ENCODE results near the gene SLC2A1. TPM values are rescaled to one million over a fixed set of nuclear protein-coding genes. Genes with fewer than 3 reads are reported as not detected.

Gene SLC2A1
- total and polyA plus RNA-seq, 9 of the 15 experiments (the other 6 are each of a cell fraction or from before 2014, with no cell fraction given) = 12.6 to 153 (median 48.0) TPM

GRCh38 chr1:42957880-42958487, 684 bp downstream of the SLC2A1 start (continued):
- TF ChIP-seq ZC3H4 (CRISPR knock-in tag; IDR thresholded peaks at IDR 0.05; ENCODE audit: borderline replicate concordance) = peak; percentile 45; the same call in 1 of the 2 replicates
- TF ChIP-seq, protein P1, sequence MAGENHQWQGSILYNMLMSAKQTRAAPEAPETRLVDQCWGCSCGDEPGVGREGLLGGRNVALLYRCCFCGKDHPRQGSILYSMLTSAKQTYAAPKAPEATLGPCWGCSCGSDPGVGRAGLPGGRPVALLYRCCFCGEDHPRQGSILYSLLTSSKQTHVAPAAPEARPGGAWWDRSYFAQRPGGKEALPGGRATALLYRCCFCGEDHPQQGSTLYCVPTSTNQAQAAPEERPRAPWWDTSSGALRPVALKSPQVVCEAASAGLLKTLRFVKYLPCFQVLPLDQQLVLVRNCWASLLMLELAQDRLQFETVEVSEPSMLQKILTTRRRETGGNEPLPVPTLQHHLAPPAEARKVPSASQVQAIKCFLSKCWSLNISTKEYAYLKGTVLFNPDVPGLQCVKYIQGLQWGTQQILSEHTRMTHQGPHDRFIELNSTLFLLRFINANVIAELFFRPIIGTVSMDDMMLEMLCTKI (IDR thresholded peaks at IDR 0.05; ENCODE audit: partially characterized antibody) = no peak
- peak; percentile 63; the same call in 1 of the 2 replicates for TF ChIP-seq FOXP1 (CRISPR knock-in tag; IDR thresholded peaks at IDR 0.05)
- TF ChIP-seq RBM25 (IDR thresholded peaks at IDR 0.05; ENCODE audit: low read depth, low read length, severe bottlenecking) = peak; percentile 96
- no peak for TF ChIP-seq CBFA2T2 (conservative IDR thresholded peaks at IDR 0.05)
- no peak for TF ChIP-seq ZNF311 (CRISPR knock-in tag; IDR thresholded peaks at IDR 0.05)
- TF ChIP-seq ZNF280A (IDR thresholded peaks at IDR 0.05; ENCODE audit: low read depth, partially characterized antibody) = no peak
- 0 out of 2 replicates have a peak, but pooled peaks have one; percentile 25 for TF ChIP-seq GABPA (tag; conservative IDR thresholded peaks at IDR 0.05; ENCODE audit: low read depth)
- no peak for TF ChIP-seq ZFP30 (CRISPR knock-in tag; IDR thresholded peaks at IDR 0.05; ENCODE audit: borderline replicate concordance)
- peak; percentile 69 for TF ChIP-seq CREM (IDR thresholded peaks at IDR 0.05; ENCODE audit: low read depth)
- TF ChIP-seq ZNF551 (CRISPR knock-in tag; IDR thresholded peaks at IDR 0.05) = no peak
- no peak for TF ChIP-seq ZNF384 (IDR thresholded peaks at IDR 0.05; ENCODE audit: low read depth, low read length)
- no peak for TF ChIP-seq PHTF2 (CRISPR knock-in tag; IDR thresholded peaks at IDR 0.05)
- TF ChIP-seq, protein P2, sequence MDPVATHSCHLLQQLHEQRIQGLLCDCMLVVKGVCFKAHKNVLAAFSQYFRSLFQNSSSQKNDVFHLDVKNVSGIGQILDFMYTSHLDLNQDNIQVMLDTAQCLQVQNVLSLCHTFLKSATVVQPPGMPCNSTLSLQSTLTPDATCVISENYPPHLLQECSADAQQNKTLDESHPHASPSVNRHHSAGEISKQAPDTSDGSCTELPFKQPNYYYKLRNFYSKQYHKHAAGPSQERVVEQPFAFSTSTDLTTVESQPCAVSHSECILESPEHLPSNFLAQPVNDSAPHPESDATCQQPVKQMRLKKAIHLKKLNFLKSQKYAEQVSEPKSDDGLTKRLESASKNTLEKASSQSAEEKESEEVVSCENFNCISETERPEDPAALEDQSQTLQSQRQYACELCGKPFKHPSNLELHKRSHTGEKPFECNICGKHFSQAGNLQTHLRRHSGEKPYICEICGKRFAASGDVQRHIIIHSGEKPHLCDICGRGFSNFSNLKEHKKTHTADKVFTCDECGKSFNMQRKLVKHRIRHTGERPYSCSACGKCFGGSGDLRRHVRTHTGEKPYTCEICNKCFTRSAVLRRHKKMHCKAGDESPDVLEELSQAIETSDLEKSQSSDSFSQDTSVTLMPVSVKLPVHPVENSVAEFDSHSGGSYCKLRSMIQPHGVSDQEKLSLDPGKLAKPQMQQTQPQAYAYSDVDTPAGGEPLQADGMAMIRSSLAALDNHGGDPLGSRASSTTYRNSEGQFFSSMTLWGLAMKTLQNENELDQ (CRISPR knock-in tag; IDR thresholded peaks at IDR 0.05; ENCODE audit: borderline replicate concordance) = no peak
- TF ChIP-seq BDP1 (IDR thresholded peaks at IDR 0.05; ENCODE audit: insufficient read depth, insufficient read length) = no peak
- no peak for TF ChIP-seq ZNF146 (CRISPR knock-in tag; IDR thresholded peaks at IDR 0.05; ENCODE audit: unreplicated experiment)
- TF ChIP-seq, protein P3, sequence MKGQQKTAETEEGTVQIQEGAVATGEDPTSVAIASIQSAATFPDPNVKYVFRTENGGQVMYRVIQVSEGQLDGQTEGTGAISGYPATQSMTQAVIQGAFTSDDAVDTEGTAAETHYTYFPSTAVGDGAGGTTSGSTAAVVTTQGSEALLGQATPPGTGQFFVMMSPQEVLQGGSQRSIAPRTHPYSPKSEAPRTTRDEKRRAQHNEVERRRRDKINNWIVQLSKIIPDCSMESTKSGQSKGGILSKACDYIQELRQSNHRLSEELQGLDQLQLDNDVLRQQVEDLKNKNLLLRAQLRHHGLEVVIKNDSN (CRISPR knock-in tag; IDR thresholded peaks at IDR 0.05) = no peak; the same call in 1 of the 2 replicates
- peak; percentile 20; the same call in 1 of the 2 replicates for TF ChIP-seq FOXP4 (CRISPR knock-in tag; IDR thresholded peaks at IDR 0.05; ENCODE audit: borderline replicate concordance)
- no peak for TF ChIP-seq PYGO2 (tag; IDR thresholded peaks at IDR 0.05)
- TF ChIP-seq RFX5 (IDR thresholded peaks at IDR 0.05; ENCODE audit: low read depth, low read length) = no peak
